ENCODE data around the gene OCIAD2. TPM values are rescaled to one million over a fixed set of nuclear protein-coding genes. Genes with fewer than 3 reads are reported as not detected.

OCIAD2 gene
- 1 to 10 TPM; 3.0 to 7.3 TPM for total RNA-seq

GRCh38 chr4:48906206-48907173 is at the start of gene OCIAD2:
OCIAD2 (minus strand) TSS chr4:48906774; CDS start chr4:48904549, 2,225 bp downstream.
- Histone ChIP-seq H3K27me3 (no peaks in the 10 kb centered on the region), H3K4me3 (peak within 1 kb of the TSS; percentile 76), H3K4me1 (peaks cover 18% of the 10 kb centered on the region), H3K9me3 (no peaks in the 10 kb centered on the region), H3K36me3 (replicated peaks in 1 of 2; ENCODE audit: insufficient read depth in 1 of 2, low read depth in 2 of 2) (peaks cover 0 to 3% of the 10 kb centered on the region in 2 donors), H3K27ac (peak within 1 kb of the TSS; percentile 50 to 63 (median 62))
- WGBS, 2 donors: 3 to 5% methylated on average over 17 to 46 of the region's 65 CpGs
- ATAC-seq (peak; percentile 94), DNase-seq (peak; percentile 83 to 89 (median 89))
- intact Hi-C loops (cut with DNase I): loop anchor here (10.0 kb wide), 1 partner anchor 322 kb away; no protein-coding TSS in a partner anchor
- TF ChIP-seq POLR2A (IDR thresholded peaks at IDR 0.05): peak; percentile 69 to 87 (median 81)
- peak in 6 of 7 experiments; percentile 11 to 58 (median 42) for TF ChIP-seq CTCF (IDR thresholded peaks at IDR 0.05)

GRCh38 chr4:48954314-48954713 is 47.7 kb upstream of the OCIAD2 start:
- no peak overlapping the region for H3K27ac ChIP-seq
- ATAC-seq: no peak

GRCh38 chr4:48949518-48950219 is 43.1 kb upstream of the OCIAD2 start:
- 76 to 82% methylated on average over 4 of the region's 4 CpGs for WGBS, 2 donors
- no peak overlapping the region for H3K4me3 ChIP-seq
- DNase-seq (no peak), ATAC-seq (no peak)
- H3K4me1 ChIP-seq: no peaks in the 10 kb centered on the region
- intact Hi-C loops (cut with DNase I): no loop called here
- no peaks in the 10 kb centered on the region for H3K36me3 ChIP-seq (replicated peaks in 1 of 2; ENCODE audit: insufficient read depth in 1 of 2, low read depth in 2 of 2)
- H3K27ac ChIP-seq: no peak overlapping the region
- no peaks in the 10 kb centered on the region for H3K27me3 ChIP-seq
- no peaks in the 10 kb centered on the region for H3K9me3 ChIP-seq
- TF ChIP-seq POLR2A (IDR thresholded peaks at IDR 0.05) (no peak), CTCF (IDR thresholded peaks at IDR 0.05) (no peak)

More at GRCh38 chr4:48954314-48954713, 47.7 kb upstream of the OCIAD2 start:
- H3K4me3 ChIP-seq: no peak overlapping the region
- WGBS, 2 donors: 88 to 89% methylated on average over 2 of the region's 2 CpGs
- DNase-seq: no peak
- no peaks in the 10 kb centered on the region for H3K27me3 ChIP-seq
- no peaks in the 10 kb centered on the region for H3K9me3 ChIP-seq
- TF ChIP-seq CTCF (IDR thresholded peaks at IDR 0.05) (no peak), POLR2A (IDR thresholded peaks at IDR 0.05) (no peak)
- no peaks in the 10 kb centered on the region for H3K36me3 ChIP-seq (replicated peaks in 1 of 2; ENCODE audit: insufficient read depth in 1 of 2, low read depth in 2 of 2)
- H3K4me1 ChIP-seq: no peaks in the 10 kb centered on the region
- intact Hi-C loops (cut with DNase I): no loop called here

GRCh38 chr4:48949086-48949485 is 42.5 kb upstream of the OCIAD2 start:
- ATAC-seq (no peak), DNase-seq (no peak)
- Histone ChIP-seq H3K4me3 (no peak overlapping the region), H3K27me3 (no peaks in the 10 kb centered on the region), H3K27ac (no peak overlapping the region), H3K9me3 (no peaks in the 10 kb centered on the region), H3K4me1 (no peaks in the 10 kb centered on the region), H3K36me3 (replicated peaks in 1 of 2; ENCODE audit: insufficient read depth in 1 of 2, low read depth in 2 of 2) (no peaks in the 10 kb centered on the region)
- no peak for TF ChIP-seq POLR2A (IDR thresholded peaks at IDR 0.05)
- intact Hi-C loops (cut with DNase I): no loop called here

- intact Hi-C loops (cut with DNase I): no loop called here
- ATAC-seq (no peak), DNase-seq (no peak)
- H3K27ac ChIP-seq: no peak overlapping the region
- 74 to 76% methylated on average over 1 of the region's 1 CpG for WGBS, 2 donors
- no peak overlapping the region for H3K4me3 ChIP-seq
- no peaks in the 10 kb centered on the region for H3K4me1 ChIP-seq
- H3K9me3 ChIP-seq: no peaks in the 10 kb centered on the region
- H3K36me3 ChIP-seq (replicated peaks in 1 of 2; ENCODE audit: insufficient read depth in 1 of 2, low read depth in 2 of 2): no peaks in the 10 kb centered on the region
- TF ChIP-seq CTCF (IDR thresholded peaks at IDR 0.05): no peak
- TF ChIP-seq POLR2A (IDR thresholded peaks at IDR 0.05): no peak
- H3K27me3 ChIP-seq: no peaks in the 10 kb centered on the region
Measured at GRCh38 chr4:48947731-48948130, 41.2 kb upstream of the OCIAD2 start.
